Fibroblast of pulmonary artery (primary cell): ENCODE measurements around the gene CHMP6.

Source experiments
- DNase-seq: peaks from one replicate; pipeline ENCODE4 v3.0.0-alpha.2; 2010; ENCODE audit warnings: low read depth
- H3K4me3 ChIP-seq: replicated peaks from 2 replicates; pipeline ENCODE4 v1.5.1; 2011; ENCODE audit warnings: low read depth, mild to moderate bottlenecking, control low read depth, low read length, moderate library complexity
- CTCF ChIP-seq: IDR thresholded peaks from 2 replicates; pipeline ENCODE4 v1.5.1; 2011; ENCODE audit warnings: mild to moderate bottlenecking, control low read depth, low read length, inconsistent platforms; ENCODE audit errors: missing control alignments

Gene CHMP6

GRCh38 chr17:81025065-81025740 is 33.6 kb downstream of the CHMP6 start:
- no peak overlapping the region for H3K4me3 ChIP-seq
- no peak for TF ChIP-seq CTCF
- DNase-seq: no peak

GRCh38 chr17:81025741-81026129 is 34.1 kb downstream of the CHMP6 start:
- H3K4me3 ChIP-seq: no peak overlapping the region
- no peak for TF ChIP-seq CTCF
- no peak for DNase-seq

GRCh38 chr17:81026266-81027036 is 34.8 kb downstream of the CHMP6 start:
- TF ChIP-seq CTCF: no peak
- DNase-seq: no peak
- no peak overlapping the region for H3K4me3 ChIP-seq

GRCh38 chr17:81027038-81027437 is 35.4 kb downstream of the CHMP6 start:
- no peak overlapping the region for H3K4me3 ChIP-seq

GRCh38 chr17:81027591-81028505 is 36.2 kb downstream of the CHMP6 start:
- DNase-seq: no peak
- H3K4me3 ChIP-seq: no peak overlapping the region
- no peak for TF ChIP-seq CTCF

More at GRCh38 chr17:81027038-81027437, 35.4 kb downstream of the CHMP6 start:
- TF ChIP-seq CTCF: no peak
- DNase-seq: no peak

GRCh38 chr17:81028506-81028858 is 36.8 kb downstream of the CHMP6 start:
- no peak for DNase-seq
- H3K4me3 ChIP-seq: no peak overlapping the region
- no peak for TF ChIP-seq CTCF
